Panc1 (cell line): ENCODE results near the gene COX7A1. TPM values are rescaled to one million over a fixed set of nuclear protein-coding genes. Genes with fewer than 3 reads are reported as not detected.

Experiments used
- ATAC-seq: fragments of 200-7000 bp; cut with Tn5 transposase; 2 replicates; pipeline ENCODE4 v1.9.1; 2020; ENCODE audit warnings: mild to moderate bottlenecking, moderate library complexity
- BruUV-seq: library from RNA; stranded (reverse); fragments of 400-500 nt; replicated peaks from 2 replicates; lab custom pipeline; 2021; lab: Mats Ljungman, UMichigan
- CTCF ChIA-PET: fragments of 300-600 bp; sonication (Branson Sonifier 250); formaldehyde crosslinking; loops from one replicate; lab custom pipeline; 2022; ENCODE audit warnings: antibody characterized with exemption; lab: Charles Lee
- POLR2A ChIA-PET: fragments of 300-600 bp; sonication (Branson Sonifier 250); formaldehyde crosslinking; loops from one replicate; lab custom pipeline; 2022; ENCODE audit warnings: antibody characterized with exemption; lab: Charles Lee
- DNase-seq: peaks from one replicate; pipeline ENCODE4 v3.0.0-alpha.2; 2010; ENCODE audit warnings: low read depth, low spot score
- H3K27ac ChIP-seq: 2 replicates; pipeline ENCODE4 v1.5.1; 2011; ENCODE audit warnings: mild to moderate bottlenecking, low read length, inconsistent platforms
- H3K27me3 ChIP-seq: fragments of 200-500 bp; sonication (Bioruptor generic); 2 replicates; pipeline ENCODE4 v1.6.0; 2014; ENCODE audit warnings: low read length, inconsistent platforms; ENCODE audit not compliant: control insufficient read depth, insufficient read depth
- H3K36me3 ChIP-seq: fragments of 200-500 bp; sonication (Bioruptor generic); 2 replicates; pipeline ENCODE4 v1.5.1; 2014; ENCODE audit warnings: inconsistent platforms, mild to moderate bottlenecking, low read length, moderate library complexity; ENCODE audit not compliant: control insufficient read depth, insufficient read depth
- H3K4me1 ChIP-seq: 2 replicates; pipeline ENCODE4 v1.5.1; 2011; ENCODE audit warnings: inconsistent platforms, mild to moderate bottlenecking, low read length, moderate library complexity; ENCODE audit not compliant: control insufficient read depth, insufficient read depth
- H3K4me3 ChIP-seq, 2 experiments: 2 replicates each; pipeline ENCODE4 v1.5.1; 2011 to 2012; ENCODE audit warnings: low read depth in 2 of 2, low read length in 2 of 2, mild to moderate bottlenecking in 2 of 2, inconsistent platforms in 1 of 2, moderate library complexity in 1 of 2
- H3K9me3 ChIP-seq: fragments of 200-500 bp; sonication (Bioruptor generic); 2 replicates; pipeline ENCODE4 v1.5.1; 2014; ENCODE audit warnings: low read depth, mild to moderate bottlenecking, inconsistent platforms, low read length, moderate library complexity; ENCODE audit not compliant: control insufficient read depth, insufficient read depth
- POLR2AphosphoS5 ChIP-seq: IDR thresholded peaks from 2 replicates; pipeline ENCODE4 v1.6.1; 2012; ENCODE audit warnings: mild to moderate bottlenecking, low read depth, low read length, moderate library complexity
- REST ChIP-seq, 2 experiments: IDR thresholded peaks; 2 replicates each; pipeline ENCODE4 v1.6.1; 2011 to 2012; ENCODE audit warnings: low read depth in 2 of 2, control low read depth in 1 of 2, low read length in 1 of 2, mild to moderate bottlenecking in 1 of 2, moderate library complexity in 1 of 2; ENCODE audit not compliant: insufficient read depth in 1 of 2
- SIN3A ChIP-seq: IDR thresholded peaks from 2 replicates; pipeline ENCODE4 v1.6.1; 2012; ENCODE audit warnings: low read depth, mild to moderate bottlenecking, low read length, moderate library complexity, borderline replicate concordance; ENCODE audit not compliant: insufficient read depth
- TCF7L2 ChIP-seq: IDR thresholded peaks from 2 replicates; pipeline ENCODE4 v1.6.1; 2011; ENCODE audit warnings: mild to moderate bottlenecking, low read depth, low read length, inconsistent platforms
- in situ Hi-C: cut with HindIII; loops from 2 replicates; pipeline ENCODE4 v1.10.0; 2016; ENCODE audit warnings: low sequenced_read_pairs, low pct_unique_long_range_greater_than_20kb
- intact Hi-C: fragments of 100-400 bp; cut with micrococcal nuclease; formaldehyde crosslinking; loops from one replicate; pipeline ENCODE4 v1.10.0; 2022; ENCODE audit not compliant: unreplicated experiment
- total RNA-seq: library from RNA; stranded (reverse); gene quantifications from one replicate; pipeline ENCODE4 v1.2.1, GENCODE V29; 2021; ENCODE audit not compliant: unreplicated experiment
- TF ChIP-seq, protein P1 (sequence below): fragments of 450-650 bp; IDR thresholded peaks from 2 replicates; pipeline ENCODE4 v1.5.1; 2017; ENCODE audit warnings: mild to moderate bottlenecking

COX7A1 gene
- total RNA-seq, 1 experiment from 2014 or later: 0.33 TPM

DNA sequence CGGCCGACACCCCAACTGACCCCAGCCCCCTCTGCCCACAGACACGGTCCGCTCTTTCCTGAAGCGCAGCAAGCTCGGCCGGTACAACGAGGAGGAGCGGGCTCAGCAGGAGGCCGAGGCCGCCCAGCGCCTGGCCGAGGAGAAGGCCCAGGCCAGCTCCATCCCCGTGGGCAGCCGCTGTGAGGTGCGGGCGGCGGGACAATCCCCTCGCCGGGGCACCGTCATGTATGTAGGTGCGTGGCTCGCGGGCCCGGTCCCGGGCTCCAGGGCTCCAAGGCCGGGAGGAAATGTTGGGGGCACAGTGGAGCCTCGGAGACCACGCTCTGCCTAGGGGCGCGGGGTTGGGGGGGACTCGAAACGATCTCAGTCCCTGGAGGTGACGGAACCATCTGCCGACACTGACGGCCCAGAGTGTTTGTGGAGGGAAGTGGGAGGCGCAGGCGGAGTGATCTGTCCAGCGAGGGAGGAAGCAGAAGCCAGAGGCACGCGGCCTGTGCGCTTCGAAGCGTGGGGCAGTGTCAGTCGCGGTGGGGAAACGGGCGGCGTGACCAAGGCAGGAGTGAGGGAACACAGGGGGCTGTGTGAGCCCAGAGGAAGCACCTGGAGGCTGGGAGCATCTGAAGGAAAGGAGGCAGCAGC lies 30.6 kb downstream of the COX7A1 start:
- intact Hi-C loops (no loop called here), in situ Hi-C loops (no loop called here)
- Histone ChIP-seq H3K36me3 (peaks cover 16% of the 10 kb centered on the region; the same call in 1 of the 2 replicates), H3K27me3 (no peaks in the 10 kb centered on the region), H3K27ac (no peak overlapping the region), H3K9me3 (no peaks in the 10 kb centered on the region), H3K4me1 (peaks cover 3% of the 10 kb centered on the region), H3K4me3 (no peak overlapping the region)
- DNase-seq: no peak
- POLR2A ChIA-PET: no interaction called here
- no peak for TF ChIP-seq TCF7L2
- TF ChIP-seq REST (IDR thresholded peaks at IDR 0.05; ENCODE audit: insufficient read depth in 1 of 2, low read depth in 2 of 2, low read length in 1 of 2): no peak
- TF ChIP-seq, protein P1, sequence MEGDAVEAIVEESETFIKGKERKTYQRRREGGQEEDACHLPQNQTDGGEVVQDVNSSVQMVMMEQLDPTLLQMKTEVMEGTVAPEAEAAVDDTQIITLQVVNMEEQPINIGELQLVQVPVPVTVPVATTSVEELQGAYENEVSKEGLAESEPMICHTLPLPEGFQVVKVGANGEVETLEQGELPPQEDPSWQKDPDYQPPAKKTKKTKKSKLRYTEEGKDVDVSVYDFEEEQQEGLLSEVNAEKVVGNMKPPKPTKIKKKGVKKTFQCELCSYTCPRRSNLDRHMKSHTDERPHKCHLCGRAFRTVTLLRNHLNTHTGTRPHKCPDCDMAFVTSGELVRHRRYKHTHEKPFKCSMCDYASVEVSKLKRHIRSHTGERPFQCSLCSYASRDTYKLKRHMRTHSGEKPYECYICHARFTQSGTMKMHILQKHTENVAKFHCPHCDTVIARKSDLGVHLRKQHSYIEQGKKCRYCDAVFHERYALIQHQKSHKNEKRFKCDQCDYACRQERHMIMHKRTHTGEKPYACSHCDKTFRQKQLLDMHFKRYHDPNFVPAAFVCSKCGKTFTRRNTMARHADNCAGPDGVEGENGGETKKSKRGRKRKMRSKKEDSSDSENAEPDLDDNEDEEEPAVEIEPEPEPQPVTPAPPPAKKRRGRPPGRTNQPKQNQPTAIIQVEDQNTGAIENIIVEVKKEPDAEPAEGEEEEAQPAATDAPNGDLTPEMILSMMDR: no peak
- no peak for TF ChIP-seq POLR2AphosphoS5
- TF ChIP-seq SIN3A: no peak
- CTCF ChIA-PET: no interaction called here
- no TSS peak for BruUV-seq
- no peak for ATAC-seq

- peaks cover 9% of the 10 kb centered on the region for H3K4me1 ChIP-seq
- peaks cover 16% of the 10 kb centered on the region; the same call in 1 of the 2 replicates for H3K36me3 ChIP-seq
- H3K9me3 ChIP-seq: no peaks in the 10 kb centered on the region
- DNase-seq (no peak), ATAC-seq (no peak)
- ChIA-PET CTCF (no interaction called here), POLR2A (no interaction called here)
- BruUV-seq: no TSS peak
- intact Hi-C loops (no loop called here), in situ Hi-C loops (no loop called here)
- H3K27ac ChIP-seq: no peak overlapping the region
- H3K27me3 ChIP-seq: no peaks in the 10 kb centered on the region
- H3K4me3 ChIP-seq: no peak overlapping the region
- no peak for TF ChIP-seq TCF7L2
- TF ChIP-seq REST (IDR thresholded peaks at IDR 0.05; ENCODE audit: insufficient read depth in 1 of 2, low read depth in 2 of 2, low read length in 1 of 2): no peak
- TF ChIP-seq, protein P1: no peak
- no peak for TF ChIP-seq POLR2AphosphoS5
- no peak for TF ChIP-seq SIN3A
Measured at GRCh38 chr19:36120984-36121358, 31.3 kb downstream of the COX7A1 start.
